GM04504 (cell line): ENCODE measurements around the gene OSBPL9.
"Not testable (repeated sequence)": the region's sequence is repeated elsewhere in the genome, so short reads cannot be mapped to it uniquely, and the experiment has no call there.

Experiments used
- DNase-seq: peaks from one replicate; pipeline ENCODE4 v3.0.0-alpha.2; 2012; ENCODE audit warnings: low read depth

OSBPL9 gene

GRCh38 chr1:51636764-51637522 is 20.1 kb downstream of the OSBPL9 start:
- peak; percentile 77 for DNase-seq

- no peak for DNase-seq
Measured at GRCh38 chr1:51638350-51638749, 21.5 kb downstream of the OSBPL9 start.

- DNase-seq, result no peak
Measured at GRCh38 chr1:51639694-51640093, 22.8 kb downstream of the OSBPL9 start.

GRCh38 chr1:51641096-51641495 is 24.2 kb downstream of the OSBPL9 start:
- no peak for DNase-seq

- DNase-seq, result peak; percentile 97
Measured at GRCh38 chr1:51642739-51643142, 25.8 kb downstream of the OSBPL9 start.

GRCh38 chr1:51643362-51643761 is 26.5 kb downstream of the OSBPL9 start:
- DNase-seq, result no peak

- DNase-seq, result no peak
Measured at GRCh38 chr1:51644020-51644419, 27.1 kb downstream of the OSBPL9 start.

- DNase-seq, result peak; percentile 67
Measured at GRCh38 chr1:51644533-51645197, 27.8 kb downstream of the OSBPL9 start.

GRCh38 chr1:51646592-51646991 is 29.7 kb downstream of the OSBPL9 start:
- DNase-seq, result not testable (repeated sequence)

- DNase-seq, result no peak
Measured at GRCh38 chr1:51648180-51649109, 31.6 kb downstream of the OSBPL9 start.

- DNase-seq, result no peak
Measured at GRCh38 chr1:51649593-51650091, 32.8 kb downstream of the OSBPL9 start.

GRCh38 chr1:51650198-51650597 is 33.3 kb downstream of the OSBPL9 start:
- no peak for DNase-seq

GRCh38 chr1:51651552-51651942 is 34.7 kb downstream of the OSBPL9 start:
- DNase-seq, result no peak

GRCh38 chr1:51652599-51652998 is 35.7 kb downstream of the OSBPL9 start:
- DNase-seq, result no peak

- no peak for DNase-seq
Measured at GRCh38 chr1:51653127-51653526, 36.2 kb downstream of the OSBPL9 start.

GRCh38 chr1:51654000-51654399 is 37.1 kb downstream of the OSBPL9 start:
- DNase-seq, result no peak

- no peak for DNase-seq
Measured at GRCh38 chr1:51656374-51656773, 39.5 kb downstream of the OSBPL9 start.

GRCh38 chr1:51660580-51660979 is 43.7 kb downstream of the OSBPL9 start:
- no peak for DNase-seq

GRCh38 chr1:51661081-51661518 is 44.2 kb downstream of the OSBPL9 start:
- DNase-seq, result peak; percentile 95

GRCh38 chr1:51663105-51663504 is 46.2 kb downstream of the OSBPL9 start:
- DNase-seq, result no peak

GRCh38 chr1:51663721-51664120 is 46.8 kb downstream of the OSBPL9 start:
- no peak for DNase-seq
